Measurements from ENCODE around the gene ACCSL. TPM values are rescaled to one million over a fixed set of nuclear protein-coding genes. Genes with fewer than 3 reads are reported as not detected.

Gene ACCSL
- total and polyA plus RNA-seq, 7 experiments from 2014 or later, result not detected

DNA sequence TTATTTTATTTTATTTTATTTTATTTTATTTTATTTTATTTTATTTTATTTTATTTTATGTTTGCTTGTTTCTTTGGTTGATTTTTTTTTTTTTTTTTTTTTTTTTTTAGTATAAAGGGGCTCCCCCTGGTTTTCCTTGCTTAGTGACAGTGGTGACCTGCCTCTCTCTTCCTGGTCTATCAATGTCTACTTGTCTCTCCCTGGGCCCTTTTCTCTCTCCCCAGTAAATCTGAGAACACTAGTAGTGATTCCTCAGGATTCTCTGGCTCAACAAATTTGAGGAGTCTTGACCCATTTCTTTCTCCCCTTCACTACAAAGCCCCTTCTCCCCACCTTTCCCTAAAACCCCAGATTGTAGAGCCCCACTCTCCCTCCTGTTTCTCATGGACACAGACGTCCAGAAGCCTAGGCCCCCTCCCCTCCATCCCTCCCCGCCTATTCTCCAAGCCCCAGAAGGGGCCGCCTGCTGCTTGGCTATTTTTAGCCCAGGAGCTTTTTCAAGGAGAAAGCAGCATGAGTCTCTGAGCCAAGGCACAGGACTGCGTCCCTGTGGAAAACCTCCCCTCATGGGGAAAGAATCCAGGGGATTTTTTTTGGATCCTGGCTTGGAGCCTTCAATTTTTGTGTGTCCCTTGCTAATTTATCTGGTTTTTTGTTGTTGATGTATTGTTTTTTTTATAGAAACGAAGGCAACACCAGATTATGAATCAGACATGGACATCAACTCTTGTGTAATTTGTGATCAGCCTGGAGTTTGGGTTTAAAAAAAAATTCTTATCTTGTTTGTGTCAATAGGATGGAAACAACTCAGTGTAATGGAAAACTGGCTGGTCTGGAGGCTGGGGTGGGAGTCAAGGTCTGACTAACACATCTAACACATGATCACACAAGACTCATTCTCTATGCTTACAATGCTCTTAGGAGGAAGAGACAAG lies 17.5 kb upstream of the ACCSL start:
- ATAC-seq (no peak), DNase-seq (no peak)
- Histone ChIP-seq H3K9me3 (ENCODE audit: control insufficient read depth in 2 of 3, low read length in 3 of 3) (no peaks in the 10 kb centered on the region), H3K4me3 (ENCODE audit: low read length) (no peak overlapping the region), H3K27ac (ENCODE audit: low read depth, low read length) (no peak overlapping the region), H3K36me3 (ENCODE audit: control insufficient read depth in 2 of 3, insufficient read depth in 3 of 3, low read length in 3 of 3) (no peaks in the 10 kb centered on the region), H3K4me1 (ENCODE audit: control insufficient read depth in 2 of 2, insufficient read depth in 2 of 2, low read length in 2 of 2) (no peaks in the 10 kb centered on the region), H3K27me3 (ENCODE audit: control insufficient read depth in 2 of 2, insufficient read depth in 2 of 2, low read length in 2 of 2) (peaks cover 0 to 3% of the 10 kb centered on the region in 2 donors)
- H3K4me3 Mint-ChIP-seq, result no peak overlapping the region
- H3K9me3 Mint-ChIP-seq, result peaks cover 3 to 22% (median 12%) of the 10 kb centered on the region in 11 donors
- intact Hi-C loops (cut with micrococcal nuclease), result no loop called here
- H3K4me1 Mint-ChIP-seq, result peaks cover 0 to 1% (median 0%) of the 10 kb centered on the region in 7 donors
- POLR2A ChIA-PET, result no interaction called here
- CTCF ChIA-PET, result no interaction called here
- H3K36me3 Mint-ChIP-seq, result peaks cover 0 to 9% (median 4%) of the 10 kb centered on the region in 5 donors
- peaks cover 19 to 56% (median 48%) of the 10 kb centered on the region in 5 donors for H3K27me3 Mint-ChIP-seq
- no peak overlapping the region for H3K27ac Mint-ChIP-seq

DNA sequence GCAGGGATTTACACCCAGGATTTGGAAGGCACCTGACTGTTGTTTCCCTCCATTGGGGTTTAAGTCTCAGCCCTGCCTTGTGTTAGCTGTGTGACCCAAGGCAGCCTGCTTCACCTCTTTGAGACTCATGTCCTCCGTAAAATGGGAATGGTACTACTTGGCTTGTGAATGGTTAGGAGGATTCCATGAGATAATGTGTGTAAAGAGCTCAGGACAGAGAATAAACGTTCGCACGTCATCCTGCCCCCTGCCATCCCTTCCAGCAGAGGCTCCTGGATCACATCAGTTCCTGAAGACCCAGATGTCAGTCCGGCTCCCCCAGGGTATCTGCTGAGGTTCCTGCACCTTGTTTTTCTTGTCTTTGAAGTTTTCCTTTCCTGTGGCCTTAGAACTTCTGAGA lies 16.8 kb upstream of the ACCSL start:
- Mint-ChIP-seq H3K4me3 (no peak overlapping the region), H3K27me3 (peaks cover 15 to 54% (median 43%) of the 10 kb centered on the region in 5 donors), H3K4me1 (peaks cover 0 to 1% (median 0%) of the 10 kb centered on the region in 7 donors), H3K27ac (no peak overlapping the region), H3K9me3 (peaks cover 2 to 17% (median 9%) of the 10 kb centered on the region in 11 donors), H3K36me3 (peaks cover 0 to 7% (median 2%) of the 10 kb centered on the region in 5 donors)
- POLR2A ChIA-PET, result no interaction called here
- CTCF ChIA-PET, result no interaction called here
- H3K9me3 ChIP-seq (ENCODE audit: control insufficient read depth in 2 of 3, low read length in 3 of 3), result no peaks in the 10 kb centered on the region
- H3K27ac ChIP-seq (ENCODE audit: low read depth, low read length), result no peak overlapping the region
- intact Hi-C loops (cut with micrococcal nuclease), result no loop called here
- ATAC-seq, result no peak
- H3K36me3 ChIP-seq (ENCODE audit: control insufficient read depth in 2 of 3, insufficient read depth in 3 of 3, low read length in 3 of 3), result no peaks in the 10 kb centered on the region
- no peak for DNase-seq
- no peaks in the 10 kb centered on the region for H3K4me1 ChIP-seq (ENCODE audit: control insufficient read depth in 2 of 2, insufficient read depth in 2 of 2, low read length in 2 of 2)
- no peaks in the 10 kb centered on the region for H3K27me3 ChIP-seq (ENCODE audit: control insufficient read depth in 2 of 2, insufficient read depth in 2 of 2, low read length in 2 of 2)
- H3K4me3 ChIP-seq (ENCODE audit: low read length), result no peak overlapping the region

DNA sequence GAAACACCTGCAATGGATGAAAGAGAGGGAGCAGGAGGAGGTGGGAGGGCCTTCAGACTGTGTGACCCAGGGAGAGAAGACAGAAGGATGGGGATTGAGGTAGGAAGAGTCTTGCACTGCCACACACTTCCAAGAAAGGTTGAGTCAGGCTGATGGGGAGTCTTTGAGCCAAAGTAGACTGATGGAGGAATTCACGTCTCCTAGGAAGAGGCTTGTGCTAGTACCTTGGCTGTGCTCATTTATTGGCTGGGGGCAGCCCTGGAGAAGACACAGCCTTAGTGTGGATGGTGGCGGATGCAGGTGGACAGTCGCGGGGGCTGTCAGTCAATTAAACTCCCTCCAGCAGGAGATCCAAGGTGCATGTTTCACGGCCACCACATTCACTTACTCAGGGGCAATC lies 16.2 kb upstream of the ACCSL start:
- H3K4me1 Mint-ChIP-seq, result no peaks in the 10 kb centered on the region
- H3K27me3 Mint-ChIP-seq, result peaks cover 12 to 51% (median 38%) of the 10 kb centered on the region in 5 donors
- intact Hi-C loops (cut with micrococcal nuclease), result no loop called here
- H3K36me3 Mint-ChIP-seq, result peaks cover 0 to 4% (median 0%) of the 10 kb centered on the region in 5 donors
- DNase-seq (no peak), ATAC-seq (no peak)
- Histone ChIP-seq H3K9me3 (ENCODE audit: control insufficient read depth in 2 of 3, low read length in 3 of 3) (no peaks in the 10 kb centered on the region), H3K4me3 (ENCODE audit: low read length) (no peak overlapping the region), H3K36me3 (ENCODE audit: control insufficient read depth in 2 of 3, insufficient read depth in 3 of 3, low read length in 3 of 3) (no peaks in the 10 kb centered on the region), H3K4me1 (ENCODE audit: control insufficient read depth in 2 of 2, insufficient read depth in 2 of 2, low read length in 2 of 2) (no peaks in the 10 kb centered on the region), H3K27me3 (ENCODE audit: control insufficient read depth in 2 of 2, insufficient read depth in 2 of 2, low read length in 2 of 2) (no peaks in the 10 kb centered on the region), H3K27ac (ENCODE audit: low read depth, low read length) (no peak overlapping the region)
- CTCF ChIA-PET, result no interaction called here
- no peak overlapping the region for H3K4me3 Mint-ChIP-seq
- H3K9me3 Mint-ChIP-seq, result peaks cover 0 to 12% (median 4%) of the 10 kb centered on the region in 11 donors
- H3K27ac Mint-ChIP-seq, result no peak overlapping the region
- POLR2A ChIA-PET, result no interaction called here

DNA sequence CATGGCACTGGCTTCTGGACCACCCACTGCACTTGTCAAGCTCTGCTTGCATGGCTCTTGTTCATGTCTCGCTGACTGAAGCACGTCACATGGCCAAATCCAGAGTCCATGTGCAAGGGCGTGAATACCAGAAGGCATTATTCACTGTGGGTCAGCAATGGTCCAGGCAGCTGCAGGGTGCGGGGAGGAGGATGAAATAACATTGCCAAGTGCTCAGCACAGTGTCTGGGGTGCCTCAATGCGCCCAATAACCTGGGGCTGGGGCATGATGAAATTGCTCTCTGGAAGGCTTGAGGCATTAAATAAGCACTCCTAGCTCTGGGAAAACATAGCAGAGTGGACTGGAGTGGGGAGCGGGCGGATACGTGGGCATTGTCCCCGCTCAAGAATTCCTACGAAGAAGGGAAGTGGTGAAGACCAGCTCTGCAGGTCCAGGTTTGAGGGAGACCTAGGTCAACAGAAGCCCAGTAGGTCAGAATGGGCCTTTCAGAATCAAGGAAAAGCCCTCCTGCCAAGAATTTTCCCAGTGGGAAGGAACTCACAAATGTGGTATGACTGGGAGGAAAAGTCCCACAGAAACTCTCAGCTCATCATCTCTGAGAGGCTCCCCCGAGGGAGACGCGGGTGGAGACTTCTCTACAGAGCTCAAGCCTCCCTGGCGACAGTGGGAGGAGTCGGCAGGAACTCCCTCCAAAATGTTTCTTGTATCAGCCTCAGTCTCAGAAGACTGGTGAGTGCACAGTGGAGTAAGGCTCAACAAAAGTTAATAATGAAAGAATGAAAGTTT lies 15.3 kb upstream of the ACCSL start:
- ChIA-PET POLR2A (no interaction called here), CTCF (no interaction called here)
- H3K36me3 Mint-ChIP-seq, result peaks cover 0 to 4% (median 0%) of the 10 kb centered on the region in 5 donors
- Histone ChIP-seq H3K27ac (ENCODE audit: low read depth, low read length) (no peak overlapping the region), H3K4me3 (ENCODE audit: low read length) (no peak overlapping the region), H3K27me3 (ENCODE audit: control insufficient read depth in 2 of 2, insufficient read depth in 2 of 2, low read length in 2 of 2) (no peaks in the 10 kb centered on the region), H3K36me3 (ENCODE audit: control insufficient read depth in 2 of 3, insufficient read depth in 3 of 3, low read length in 3 of 3) (no peaks in the 10 kb centered on the region), H3K4me1 (ENCODE audit: control insufficient read depth in 2 of 2, insufficient read depth in 2 of 2, low read length in 2 of 2) (no peaks in the 10 kb centered on the region), H3K9me3 (ENCODE audit: control insufficient read depth in 2 of 3, low read length in 3 of 3) (no peaks in the 10 kb centered on the region)
- no peak overlapping the region for H3K27ac Mint-ChIP-seq
- intact Hi-C loops (cut with micrococcal nuclease), result no loop called here
- H3K4me1 Mint-ChIP-seq, result no peaks in the 10 kb centered on the region
- no peak overlapping the region for H3K4me3 Mint-ChIP-seq
- ATAC-seq (no peak), DNase-seq (no peak)
- H3K9me3 Mint-ChIP-seq, result peaks cover 0 to 4% (median 0%) of the 10 kb centered on the region in 11 donors
- H3K27me3 Mint-ChIP-seq, result peaks cover 12 to 44% (median 32%) of the 10 kb centered on the region in 5 donors

DNA sequence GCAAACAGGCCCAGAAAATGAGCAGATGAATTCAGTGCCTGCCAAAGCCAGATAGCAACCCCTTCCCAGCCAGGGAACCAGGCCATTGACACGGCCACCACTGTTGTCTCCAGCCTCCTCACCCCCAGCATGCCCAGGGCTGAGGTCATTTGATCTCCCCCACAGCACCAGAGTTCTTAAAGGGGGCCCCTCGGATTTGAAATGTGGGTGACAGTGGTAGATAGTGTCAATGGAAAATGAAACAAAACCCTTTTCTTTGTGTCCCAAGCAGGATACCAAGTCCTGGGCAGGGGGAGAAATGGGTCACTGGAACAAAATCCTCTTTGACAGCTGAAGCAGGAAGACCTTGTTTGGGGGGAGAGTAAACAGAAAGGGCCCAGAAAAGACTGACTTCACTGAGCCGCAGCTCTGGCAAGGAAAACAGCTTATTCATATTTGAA lies 14.3 kb upstream of the ACCSL start:
- no peak for DNase-seq
- Histone ChIP-seq H3K27ac (ENCODE audit: low read depth, low read length) (no peak overlapping the region), H3K36me3 (ENCODE audit: control insufficient read depth in 2 of 3, insufficient read depth in 3 of 3, low read length in 3 of 3) (no peaks in the 10 kb centered on the region), H3K4me1 (ENCODE audit: control insufficient read depth in 2 of 2, insufficient read depth in 2 of 2, low read length in 2 of 2) (no peaks in the 10 kb centered on the region), H3K27me3 (ENCODE audit: control insufficient read depth in 2 of 2, insufficient read depth in 2 of 2, low read length in 2 of 2) (no peaks in the 10 kb centered on the region), H3K4me3 (ENCODE audit: low read length) (no peak overlapping the region), H3K9me3 (ENCODE audit: control insufficient read depth in 2 of 3, low read length in 3 of 3) (no peaks in the 10 kb centered on the region)
- no peaks in the 10 kb centered on the region for H3K4me1 Mint-ChIP-seq
- intact Hi-C loops (cut with micrococcal nuclease), result no loop called here
- peaks cover 13 to 46% (median 35%) of the 10 kb centered on the region in 5 donors for H3K27me3 Mint-ChIP-seq
- CTCF ChIA-PET, result no interaction called here
- H3K9me3 Mint-ChIP-seq, result peaks cover 0 to 4% (median 0%) of the 10 kb centered on the region in 11 donors
- POLR2A ChIA-PET, result no interaction called here
- ATAC-seq, result no peak
- no peak overlapping the region for H3K27ac Mint-ChIP-seq
- no peak overlapping the region for H3K4me3 Mint-ChIP-seq
- peaks cover 0 to 4% (median 0%) of the 10 kb centered on the region in 5 donors for H3K36me3 Mint-ChIP-seq

DNA sequence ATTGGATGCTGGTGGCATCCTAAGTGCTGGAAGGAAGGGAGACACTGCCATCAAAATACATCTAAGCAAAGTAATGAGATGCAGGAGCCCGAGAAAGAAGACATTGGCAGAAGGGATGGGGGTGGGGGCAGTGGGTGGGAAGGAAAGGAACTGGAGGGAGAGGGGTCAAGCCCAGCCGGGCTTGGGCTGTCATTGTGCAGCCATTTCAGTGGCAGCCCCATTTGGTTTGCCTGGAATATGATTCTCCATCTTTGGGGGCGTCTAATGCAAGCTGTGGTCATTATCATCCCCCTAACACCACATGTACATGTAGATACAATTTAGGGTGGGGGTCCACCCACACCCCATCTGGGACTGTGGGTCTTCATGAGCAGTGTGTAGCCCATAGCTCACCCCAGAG lies 13.9 kb upstream of the ACCSL start:
- ATAC-seq, result no peak
- CTCF ChIA-PET, result no interaction called here

More for the DNA sequence above, 13.9 kb upstream of the ACCSL start:
- POLR2A ChIA-PET, result no interaction called here
- Mint-ChIP-seq H3K4me1 (no peaks in the 10 kb centered on the region), H3K27ac (no peak overlapping the region), H3K27me3 (peaks cover 12 to 43% (median 32%) of the 10 kb centered on the region in 5 donors), H3K4me3 (no peak overlapping the region), H3K36me3 (peaks cover 0 to 4% (median 0%) of the 10 kb centered on the region in 5 donors), H3K9me3 (peaks cover 0 to 4% (median 0%) of the 10 kb centered on the region in 11 donors)
- Histone ChIP-seq H3K27me3 (ENCODE audit: control insufficient read depth in 2 of 2, insufficient read depth in 2 of 2, low read length in 2 of 2) (no peaks in the 10 kb centered on the region), H3K27ac (ENCODE audit: low read depth, low read length) (no peak overlapping the region), H3K36me3 (ENCODE audit: control insufficient read depth in 2 of 3, insufficient read depth in 3 of 3, low read length in 3 of 3) (no peaks in the 10 kb centered on the region), H3K9me3 (ENCODE audit: control insufficient read depth in 2 of 3, low read length in 3 of 3) (no peaks in the 10 kb centered on the region), H3K4me3 (ENCODE audit: low read length) (no peak overlapping the region), H3K4me1 (ENCODE audit: control insufficient read depth in 2 of 2, insufficient read depth in 2 of 2, low read length in 2 of 2) (no peaks in the 10 kb centered on the region)
- intact Hi-C loops (cut with micrococcal nuclease), result no loop called here
- DNase-seq, result no peak

Data from naive thymus-derived CD4-positive, alpha-beta T cell (primary cell).